Stimulated activated CD4-positive, alpha-beta T cell treated with anti-CD3 and anti-CD28 coated beads, TNF-alpha, amount 100 ng/mL, for 24 hours (primary cell): ENCODE measurements around the gene EIF3B.
"Not testable (repeated sequence)": the region's sequence is repeated elsewhere in the genome, so short reads cannot be mapped to it uniquely, and the experiment has no call there.

Source experiments
- DNase-seq, 3 experiments: peaks; one replicate each; pipeline ENCODE4 v3.0.0-alpha.2; 2020; ENCODE audit warnings: low read depth in 3 of 3

EIF3B gene

DNA sequence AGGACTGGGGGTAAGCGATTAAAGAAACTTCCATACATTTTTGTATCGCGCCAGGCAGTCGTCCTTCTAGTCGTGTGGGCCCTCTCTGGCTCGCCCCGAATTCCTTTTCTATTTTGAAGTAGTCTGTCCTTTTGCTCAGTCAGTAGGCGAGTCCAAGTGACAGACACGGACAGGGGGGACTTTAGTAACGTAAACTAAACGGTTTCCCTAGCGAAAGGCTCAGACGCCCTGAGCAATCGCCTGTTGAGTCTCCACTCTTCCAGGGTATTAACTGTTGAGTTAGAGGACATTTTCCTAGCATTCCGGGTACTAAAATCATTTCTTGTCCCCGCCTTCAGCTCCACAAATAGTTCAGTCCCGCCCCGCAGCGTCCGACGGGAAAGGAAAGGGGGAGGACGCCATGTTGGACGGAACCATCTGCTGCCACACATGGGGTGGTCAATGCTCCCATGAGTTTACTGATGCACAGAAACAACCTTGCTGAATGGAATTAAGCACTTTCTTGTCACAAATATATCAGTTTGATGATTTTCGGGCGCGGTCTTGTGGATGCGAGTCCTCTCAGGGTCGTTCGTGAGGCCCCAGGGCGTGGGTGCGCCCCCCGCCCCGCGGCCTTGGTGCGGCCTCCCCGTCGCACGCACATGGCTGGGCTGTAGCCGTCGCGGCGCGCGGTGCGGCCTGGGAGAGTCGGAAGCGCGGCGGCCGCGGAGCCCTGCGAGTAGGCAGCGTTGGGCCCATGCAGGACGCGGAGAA lies at the start of gene EIF3B:
Gene EIF3B (plus strand): TSS at position 642 of the 753 bp plus-strand sequence. CDS start 95 bp downstream, at position 737.
- DNase-seq = peak; percentile 76 to 84 (median 82)

DNA sequence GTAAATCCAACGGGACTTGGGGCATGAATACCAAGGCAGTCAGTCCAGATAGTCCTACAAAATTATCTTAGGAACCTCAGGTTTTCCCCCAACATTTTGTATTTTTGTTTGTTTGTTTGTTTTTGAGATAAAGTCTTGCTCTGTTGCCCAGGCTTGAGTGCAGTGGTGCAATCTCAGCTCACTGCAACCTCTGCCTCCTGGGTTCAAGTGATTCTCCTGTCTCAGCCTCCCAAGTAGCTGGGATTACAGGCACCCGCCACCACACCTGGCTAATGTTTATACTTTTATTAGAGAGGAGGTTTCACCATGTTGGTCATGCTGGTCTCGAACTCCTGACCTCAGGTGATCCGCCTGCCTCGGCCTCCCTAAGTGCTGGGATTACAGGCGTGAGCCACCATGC lies 49.4 kb upstream of the EIF3B start:
- not testable (repeated sequence) for DNase-seq

DNA sequence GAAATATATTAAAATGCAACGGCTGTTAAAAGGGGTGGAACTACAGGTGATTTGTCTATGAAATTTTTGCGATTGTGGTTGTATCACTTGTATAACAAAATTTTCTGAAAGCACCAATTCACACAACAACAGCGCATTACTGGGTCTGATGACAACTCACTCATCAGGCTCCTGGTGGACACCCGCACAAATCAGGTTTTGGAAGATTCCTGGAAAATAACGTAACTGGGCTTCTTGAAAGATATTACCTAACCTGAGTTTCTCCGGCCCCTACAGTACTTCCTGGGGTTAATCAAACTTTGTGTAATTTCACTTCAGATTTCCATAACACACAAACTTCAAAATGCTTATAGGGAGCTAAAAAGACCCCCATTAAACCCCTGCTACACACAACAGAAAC lies 47.9 kb upstream of the EIF3B start:
- DNase-seq = no peak

- no peak for DNase-seq
Measured at GRCh38 chr7:2307690-2308107, 46.9 kb upstream of the EIF3B start.

DNA sequence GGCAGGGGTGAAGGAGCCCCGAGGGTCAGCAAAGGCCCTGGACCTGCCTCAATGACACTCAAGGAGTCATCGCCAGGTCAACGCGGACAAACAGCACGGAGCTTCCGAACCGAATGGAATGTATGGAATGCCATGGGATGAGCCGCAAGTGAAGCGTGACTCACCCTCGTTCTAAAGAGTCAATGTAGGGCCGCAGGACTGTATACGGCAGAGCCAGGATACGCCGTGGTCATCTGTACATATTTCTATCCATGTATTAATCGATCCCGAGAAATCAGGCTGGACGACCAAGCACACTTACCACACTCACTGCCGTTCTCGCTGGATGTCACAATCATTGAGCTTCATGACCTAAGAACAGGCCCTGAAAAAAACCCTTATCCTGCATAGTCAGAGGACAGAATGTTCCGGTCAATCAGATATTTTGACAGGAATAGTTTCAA lies 44.7 kb upstream of the EIF3B start:
- DNase-seq = no peak

- DNase-seq = no peak
Measured at GRCh38 chr7:2312267-2312929, 42.2 kb upstream of the EIF3B start.

DNA sequence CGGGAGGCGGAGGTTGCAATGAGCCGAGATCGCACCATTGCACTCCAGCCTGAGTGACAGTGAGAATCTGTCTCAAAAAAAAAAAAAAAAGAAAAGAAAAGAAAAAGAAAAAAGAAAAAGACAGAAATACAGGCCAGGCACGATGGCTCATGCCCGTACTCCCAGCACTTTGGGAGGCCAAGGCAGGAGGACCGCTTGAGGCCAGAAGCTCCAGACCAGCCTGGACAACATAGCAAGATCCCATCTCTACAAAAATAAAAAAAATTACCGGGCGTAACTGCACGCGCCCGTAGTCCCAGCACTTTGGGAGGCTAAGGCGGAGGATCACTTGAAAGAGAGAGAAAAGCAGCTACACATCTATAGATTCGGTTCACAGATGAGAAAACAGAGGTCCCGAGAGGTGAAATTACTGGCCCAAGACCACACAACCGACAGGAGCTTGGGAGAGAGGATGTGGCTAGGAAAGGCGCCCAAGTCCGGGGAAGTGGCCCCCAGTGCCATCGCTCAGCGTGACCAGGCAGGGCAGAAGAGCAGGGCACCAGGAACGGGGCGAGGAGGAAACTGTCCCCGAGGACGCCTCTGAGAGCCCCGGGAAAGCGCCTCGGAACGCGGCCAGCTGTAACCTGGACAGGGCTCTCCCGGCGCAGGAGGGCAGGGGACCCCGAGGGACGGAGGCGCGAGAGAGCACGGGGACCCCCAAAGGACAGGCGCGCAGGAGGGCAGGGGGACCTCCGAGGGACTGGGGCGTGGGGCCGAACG lies 41.0 kb upstream of the EIF3B start:
- DNase-seq = peak in 1 of 3 experiments; percentile 11

GRCh38 chr7:2314209-2314955 lies 40.2 kb upstream of the EIF3B start, which contains the start of gene SNX8:
Gene SNX8 (minus strand): TSS chr7:2314441. CDS start chr7:2314421, 20 bp downstream.
- DNase-seq = peak; percentile 91 to 95 (median 93)

DNA sequence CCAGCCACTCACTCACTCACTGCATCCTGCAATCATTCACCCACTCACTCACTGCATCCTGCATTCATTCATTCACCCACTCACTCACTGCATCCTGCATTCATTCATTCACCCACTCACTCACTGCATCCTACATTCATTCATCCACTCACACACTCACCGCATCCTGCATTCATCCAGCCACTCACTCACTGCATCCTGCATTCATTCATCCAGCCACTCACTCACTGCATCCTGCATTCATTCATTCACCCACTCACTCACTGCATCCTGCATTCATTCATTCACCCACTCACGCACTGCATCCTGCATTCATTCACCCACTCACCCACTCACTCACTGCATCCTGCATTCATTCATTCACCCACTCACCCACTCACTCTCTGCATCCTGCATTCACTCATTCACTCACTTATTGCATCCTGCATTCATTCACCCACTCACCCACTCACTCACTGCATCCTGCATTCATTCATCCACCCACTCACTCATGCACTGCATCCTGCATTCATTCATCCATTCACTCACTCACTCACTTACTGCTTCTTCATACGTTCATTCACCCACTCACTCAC lies 39.6 kb upstream of the EIF3B start:
- DNase-seq = not testable (repeated sequence)

DNA sequence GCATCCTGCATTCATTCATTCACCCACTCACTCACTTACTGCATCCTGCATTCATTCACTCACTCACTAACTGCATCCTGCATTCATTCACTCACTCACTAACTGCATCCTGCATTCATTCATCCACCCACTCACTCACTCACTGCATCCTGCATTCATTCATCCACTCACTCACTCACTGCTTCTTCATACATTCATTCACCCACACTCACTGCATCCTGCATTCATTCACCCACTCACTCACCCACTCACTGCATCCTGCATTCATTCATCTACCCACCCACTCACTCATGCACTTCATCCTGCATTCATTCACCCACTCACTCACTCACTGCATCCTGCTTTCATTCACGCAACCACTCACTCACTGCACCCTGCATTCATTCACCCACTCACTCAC lies 38.8 kb upstream of the EIF3B start:
- no peak for DNase-seq

- no peak for DNase-seq
Measured at GRCh38 chr7:2316578-2316977, 38.0 kb upstream of the EIF3B start.

- no peak for DNase-seq
Measured at GRCh38 chr7:2317556-2318293, 36.9 kb upstream of the EIF3B start.

- DNase-seq = no peak
Measured at GRCh38 chr7:2321020-2321419, 33.6 kb upstream of the EIF3B start.

DNA sequence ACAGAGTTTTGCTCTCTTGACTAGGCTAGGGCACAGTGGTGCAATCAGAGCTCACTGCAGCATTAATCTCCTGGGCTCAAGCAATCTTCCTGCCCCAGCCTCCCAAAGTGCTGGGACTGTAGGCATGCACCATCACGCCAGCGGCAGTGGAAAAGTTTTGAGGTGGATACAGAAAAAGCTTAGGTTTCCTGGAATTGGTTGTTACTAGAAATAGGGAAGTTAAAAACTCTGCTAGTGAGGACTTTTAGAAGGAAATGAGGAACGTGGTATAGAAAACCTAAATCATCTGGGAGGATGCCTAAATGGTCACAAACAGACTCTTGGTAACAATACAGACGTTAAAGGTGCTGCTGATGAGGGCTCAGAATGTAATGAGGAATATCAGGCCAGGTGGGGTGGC lies 29.5 kb upstream of the EIF3B start:
- DNase-seq = no peak

DNA sequence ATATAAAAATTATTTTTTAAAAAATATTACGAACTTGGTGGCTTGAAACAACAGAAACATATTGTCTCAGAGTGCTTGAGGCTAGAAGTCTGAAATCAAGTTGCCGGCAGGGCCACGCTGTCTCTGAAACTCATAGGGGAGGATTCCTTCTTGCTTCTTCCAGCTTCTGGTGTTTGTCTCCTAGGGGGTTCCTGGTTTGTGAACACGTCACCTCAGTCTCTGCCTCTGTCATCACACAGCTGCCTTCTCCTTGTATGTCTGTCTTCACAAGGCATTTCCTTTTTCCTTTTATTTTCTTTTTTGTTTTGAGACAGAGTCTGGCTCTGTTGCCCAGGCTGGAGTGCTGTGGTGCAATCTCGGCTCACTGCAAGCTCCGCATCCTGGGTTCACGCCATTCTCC lies 27.7 kb upstream of the EIF3B start:
- no peak for DNase-seq

GRCh38 chr7:2330493-2330892 lies 24.1 kb upstream of the EIF3B start:
- no peak for DNase-seq

GRCh38 chr7:2331707-2332106 lies 22.9 kb upstream of the EIF3B start:
- DNase-seq = no peak

- not testable (repeated sequence) for DNase-seq
Measured at GRCh38 chr7:2332606-2333231, 21.9 kb upstream of the EIF3B start.

DNA sequence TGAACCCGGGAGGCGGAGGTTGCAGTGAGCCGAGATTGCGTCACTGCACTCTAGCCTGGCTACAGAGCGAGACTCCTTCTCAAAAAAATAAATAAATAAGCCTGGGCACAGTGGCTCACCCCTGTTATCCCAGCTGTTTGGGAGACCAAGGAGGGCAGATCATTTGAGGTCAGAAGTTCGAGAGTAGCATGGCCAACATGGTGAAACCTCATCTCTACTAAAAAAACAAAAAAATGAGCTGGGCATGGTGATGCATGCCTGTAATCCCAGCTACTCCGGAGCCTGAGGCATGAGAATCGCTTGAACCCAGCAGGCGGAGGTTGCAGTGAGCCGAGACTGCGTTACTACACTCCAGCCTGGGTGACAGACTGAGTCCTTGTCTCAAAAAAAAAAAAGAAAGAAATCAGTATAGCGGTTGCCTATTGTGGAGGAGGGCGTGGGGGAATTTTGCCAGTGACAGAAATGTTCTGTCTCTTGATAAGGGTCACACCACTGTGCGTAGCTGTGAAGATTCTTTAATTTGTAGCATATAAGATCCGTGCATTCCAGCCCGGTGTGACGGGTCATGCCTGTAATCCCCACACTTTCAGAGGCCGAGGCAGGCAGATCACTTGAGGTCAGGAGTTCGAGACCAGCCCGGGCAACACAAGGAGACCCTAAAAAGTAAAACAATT lies 17.9 kb upstream of the EIF3B start:
- no peak for DNase-seq
